HG03175 (cell line): ENCODE measurements around the gene GAD1.

Experiments
- ATAC-seq: cut with Tn5 transposase; IDR thresholded peaks from one replicate; pipeline ENCODE4 v1.9.1; 2021; ENCODE audit warnings: mild to moderate bottlenecking, moderate library complexity; ENCODE audit not compliant: unreplicated experiment

Gene GAD1

DNA sequence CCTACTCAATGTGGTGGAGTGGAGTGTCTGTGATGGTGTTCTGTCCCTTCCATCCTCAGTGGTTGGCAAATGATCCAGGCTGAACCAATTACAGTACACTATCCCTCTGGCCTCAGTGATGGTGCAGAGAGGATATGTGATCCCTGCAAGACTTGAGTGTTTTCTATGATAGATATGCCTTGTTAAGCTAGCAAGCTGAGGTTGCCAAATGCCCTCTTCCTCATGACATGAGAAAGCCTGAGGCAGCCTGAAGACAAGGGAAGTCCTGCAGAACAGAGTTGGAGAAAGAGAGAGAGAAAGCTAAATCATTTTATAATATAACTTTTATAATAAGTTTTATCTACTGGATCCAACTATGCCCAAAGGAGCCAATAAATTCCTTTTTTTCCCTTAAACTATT is 70.8 kb downstream of the GAD1 start:
- no peak for ATAC-seq

DNA sequence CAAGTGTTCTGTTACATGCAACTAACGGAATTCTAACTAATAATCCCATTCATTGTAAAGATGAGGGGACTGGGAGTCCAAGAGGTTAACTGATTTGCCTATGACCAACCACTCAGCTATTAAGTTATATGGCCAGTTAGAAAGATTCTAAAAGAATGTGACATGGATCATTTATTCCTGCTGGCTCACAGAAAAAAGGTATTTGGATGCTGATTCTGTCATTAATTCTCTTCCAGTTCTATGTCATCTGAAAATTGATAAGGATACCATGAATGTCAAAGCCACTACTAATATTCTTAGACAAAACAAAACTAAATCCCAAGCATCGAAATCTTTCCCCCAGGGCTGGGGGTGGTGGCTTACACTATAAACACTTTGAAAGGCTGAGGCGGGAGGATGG is 71.2 kb downstream of the GAD1 start:
- no peak for ATAC-seq

DNA sequence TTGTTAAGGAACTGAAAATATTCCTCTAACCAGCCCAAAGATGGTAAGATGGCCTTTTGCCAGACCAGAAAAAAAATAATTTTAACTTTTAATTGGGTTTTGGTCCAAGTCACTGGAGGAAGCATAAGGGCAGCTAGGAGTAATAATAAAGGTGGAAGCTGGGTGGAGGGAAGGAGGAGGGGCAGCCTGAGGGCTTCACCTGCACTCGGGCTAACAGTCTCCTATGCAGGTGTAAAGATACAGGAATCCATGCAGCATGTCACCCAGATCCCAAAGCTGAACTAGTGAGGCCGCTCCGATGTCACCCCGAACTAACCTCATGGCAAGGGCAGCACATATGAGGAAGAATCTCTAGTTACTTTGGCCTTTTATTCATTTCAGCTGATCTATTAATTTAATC is 75.2 kb downstream of the GAD1 start:
- ATAC-seq: no peak

DNA sequence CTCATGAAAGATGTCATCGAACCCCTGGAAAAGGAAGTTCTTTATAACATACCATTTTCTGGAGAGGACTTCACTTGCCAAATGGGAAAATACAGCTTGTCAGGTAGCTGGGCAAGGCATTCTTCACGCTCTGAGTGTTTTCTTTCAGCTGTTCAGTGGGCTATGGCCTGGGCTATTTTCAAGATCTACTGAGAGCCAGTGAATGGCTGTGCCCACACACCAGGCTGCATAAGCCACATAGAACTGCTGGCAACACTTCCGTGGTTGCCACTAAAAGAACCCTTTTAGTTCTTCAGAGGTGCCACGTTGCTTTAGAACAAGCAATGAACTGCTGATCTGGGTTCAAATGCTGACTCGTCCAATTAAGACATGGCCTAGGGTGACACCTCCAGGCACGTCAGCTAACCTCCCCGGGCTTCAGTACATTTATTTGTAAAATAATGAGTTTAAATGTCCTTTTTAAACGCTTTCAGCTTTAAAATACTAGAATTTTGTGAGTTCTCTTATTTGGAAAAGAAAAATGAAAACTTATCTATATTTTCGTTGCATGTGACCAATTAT is 75.8 kb downstream of the GAD1 start:
- ATAC-seq: no peak

DNA sequence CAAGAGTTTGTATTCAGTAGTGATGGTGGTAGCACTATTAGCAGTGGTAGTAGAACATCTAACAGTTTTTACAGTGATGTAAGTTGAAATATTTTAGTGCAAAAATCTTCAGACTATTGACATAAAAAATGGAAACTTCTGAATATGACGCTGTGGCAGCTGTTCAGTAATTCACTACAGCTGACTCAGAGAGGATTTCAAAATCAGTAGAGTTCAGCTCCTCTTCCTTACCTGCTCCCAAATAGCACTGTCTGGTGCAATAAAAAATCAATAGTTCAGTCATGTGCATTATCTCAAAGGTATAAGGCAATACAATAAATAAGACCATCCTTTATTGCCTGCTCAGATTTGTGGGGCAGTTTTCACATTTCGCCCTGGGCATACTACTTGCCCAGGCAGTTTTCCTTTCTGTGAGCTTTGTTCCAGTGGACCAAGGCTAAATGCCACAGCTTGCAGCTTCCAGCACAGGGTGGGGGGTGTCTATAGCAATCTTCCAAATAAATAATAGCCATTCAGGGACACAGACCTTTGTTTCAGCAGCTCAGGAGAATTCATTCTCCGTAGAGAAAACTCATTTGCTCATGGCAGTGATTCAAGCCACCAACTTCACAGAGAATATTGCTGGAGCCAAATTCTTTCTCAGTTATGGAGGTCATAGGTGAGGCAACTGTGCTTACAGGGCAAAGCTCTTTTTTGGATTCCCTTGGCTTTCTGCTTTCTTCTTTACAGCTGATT is 78.5 kb downstream of the GAD1 start:
- ATAC-seq: no peak

DNA sequence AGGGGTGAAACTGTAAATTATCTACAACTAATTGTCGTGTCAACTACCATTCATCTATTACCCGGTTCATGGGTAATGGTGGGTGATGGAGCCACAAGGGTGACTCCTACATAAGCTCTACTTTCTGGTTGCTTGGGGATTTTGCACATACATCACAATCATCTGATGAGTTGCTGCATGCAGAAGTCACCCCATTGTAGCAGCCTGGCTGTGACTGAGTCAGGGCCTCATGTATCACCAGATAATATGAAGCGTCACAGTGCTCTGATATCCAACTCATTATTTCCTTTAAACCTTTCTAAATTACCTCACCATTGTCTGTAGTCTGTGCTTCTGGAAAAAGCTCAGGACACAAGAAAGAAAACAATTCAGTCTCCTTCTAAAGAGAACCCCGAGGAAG is 79.9 kb downstream of the GAD1 start:
- ATAC-seq: no peak

DNA sequence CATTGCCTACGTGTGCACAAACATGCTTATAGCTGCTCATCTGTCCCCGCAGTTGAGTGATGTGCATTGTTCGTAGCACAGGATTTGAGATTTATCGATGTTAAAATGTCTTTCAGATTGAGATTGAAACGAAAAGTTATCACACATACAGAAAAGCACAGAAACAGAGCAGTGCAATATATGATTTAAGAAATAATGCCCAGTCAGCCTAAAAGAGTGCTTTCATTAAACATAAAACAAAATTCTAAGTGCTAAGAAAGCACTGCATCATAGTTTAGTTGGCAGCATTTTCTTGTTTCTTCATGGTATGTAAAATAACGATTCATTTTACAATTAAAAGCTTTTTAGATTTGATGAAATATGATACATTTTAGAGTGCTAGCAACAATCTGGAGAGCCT is 80.4 kb downstream of the GAD1 start:
- no peak for ATAC-seq

DNA sequence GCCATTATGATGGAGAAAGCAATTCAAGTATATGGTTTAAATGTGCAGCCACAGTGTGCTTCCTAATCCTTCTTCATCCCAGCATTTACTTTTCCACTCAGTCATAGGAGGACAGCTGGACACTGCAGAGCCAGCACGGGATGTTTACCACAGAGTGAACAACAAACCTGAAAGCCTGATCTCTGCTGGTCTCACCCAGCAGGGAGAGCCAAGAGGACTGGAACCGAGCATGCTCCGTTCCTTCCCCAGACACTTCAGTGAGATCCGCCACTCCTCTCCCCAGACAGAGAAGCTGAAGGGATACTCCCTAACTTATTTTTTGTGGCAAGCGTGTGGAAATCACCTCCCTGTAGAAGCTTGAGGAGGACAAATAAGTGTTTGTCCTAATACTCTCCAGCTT is 89.2 kb downstream of the GAD1 start:
- ATAC-seq: no peak
